Brain microvascular endothelial cell (primary cell): ENCODE data around the gene NDEL1.

ENCODE experiments used
- DNase-seq: peaks from one replicate; pipeline ENCODE4 v3.0.0-alpha.2; 2020
- H3K27ac ChIP-seq: fragments of 250-450 bp; sonication (Bioruptor Pico); 2 replicates; pipeline ENCODE4 v1.5.1; 2020; ENCODE audit warnings: mild to moderate bottlenecking, moderate library complexity
- H3K27me3 ChIP-seq: fragments of 250-450 bp; sonication (Bioruptor Pico); replicated peaks from 2 replicates; pipeline ENCODE4 v1.5.1; 2020; ENCODE audit warnings: mild to moderate bottlenecking
- H3K36me3 ChIP-seq: fragments of 250-450 bp; sonication (Bioruptor Pico); replicated peaks from 2 replicates; pipeline ENCODE4 v1.5.1; 2020; ENCODE audit warnings: mild to moderate bottlenecking
- H3K4me3 ChIP-seq: 2 replicates; pipeline ENCODE4 v1.5.1; 2011; ENCODE audit warnings: low read depth, mild to moderate bottlenecking, control low read depth, low read length, moderate library complexity
- CTCF ChIP-seq: IDR thresholded peaks from 2 replicates; pipeline ENCODE4 v1.5.1; 2011; ENCODE audit warnings: low read depth, mild to moderate bottlenecking, moderate library complexity, low read length, control low read depth, inconsistent platforms; ENCODE audit errors: missing control alignments
- in situ Hi-C: cut with HindIII; loops from 2 replicates; pipeline ENCODE4 v1.10.0; 2017; ENCODE audit warnings: low sequenced_read_pairs, low pct_ligation_motif_present

The NDEL1 gene

GRCh38 chr17:8475781-8476180, 40.1 kb downstream of the NDEL1 start:
- Histone ChIP-seq H3K36me3 (peaks cover 89% of the 10 kb centered on the region), H3K4me3 (no peak overlapping the region), H3K27me3 (no peaks in the 10 kb centered on the region), H3K27ac (no peak overlapping the region)
- no peak for TF ChIP-seq CTCF
- DNase-seq = no peak
- in situ Hi-C loops = no loop called here

GRCh38 chr17:8476741-8477140, 41.1 kb downstream of the NDEL1 start:
- Histone ChIP-seq H3K36me3 (peaks cover 88% of the 10 kb centered on the region), H3K4me3 (no peak overlapping the region), H3K27me3 (no peaks in the 10 kb centered on the region), H3K27ac (no peak overlapping the region)
- in situ Hi-C loops = no loop called here
- TF ChIP-seq CTCF = no peak
- DNase-seq = no peak

- H3K27ac ChIP-seq = no peak overlapping the region
- in situ Hi-C loops = no loop called here
- DNase-seq = no peak
- peaks cover 88% of the 10 kb centered on the region for H3K36me3 ChIP-seq
- no peaks in the 10 kb centered on the region for H3K27me3 ChIP-seq
- no peak overlapping the region for H3K4me3 ChIP-seq
- TF ChIP-seq CTCF = no peak
These were observed 41.5 kb downstream of the NDEL1 start for GRCh38 chr17:8477171-8477570.

- no peak overlapping the region for H3K27ac ChIP-seq
- H3K4me3 ChIP-seq = no peak overlapping the region
- in situ Hi-C loops = no loop called here
- no peaks in the 10 kb centered on the region for H3K27me3 ChIP-seq
- no peak for TF ChIP-seq CTCF
- DNase-seq = no peak
- H3K36me3 ChIP-seq = peaks cover 91% of the 10 kb centered on the region
These were observed 42.2 kb downstream of the NDEL1 start for GRCh38 chr17:8477715-8478441.

GRCh38 chr17:8479431-8479947, 43.8 kb downstream of the NDEL1 start:
- no peak for TF ChIP-seq CTCF
- DNase-seq = no peak
- H3K27me3 ChIP-seq = no peaks in the 10 kb centered on the region
- H3K4me3 ChIP-seq = no peak overlapping the region
- H3K36me3 ChIP-seq = peaks cover 91% of the 10 kb centered on the region
- H3K27ac ChIP-seq = no peak overlapping the region
- in situ Hi-C loops = no loop called here
